SU-DHL-6 (cell line): ENCODE measurements around the gene TM2D3.

Experiments
- H2AFZ ChIP-seq: fragments of 200-600 bp; sonication (generic); 2 replicates; pipeline ENCODE4 v1.6.1; 2014; ENCODE audit warnings: low read depth, mild to moderate bottlenecking, moderate library complexity, mixed read lengths, antibody characterized with exemption, low read length; ENCODE audit not compliant: severe bottlenecking
- H3F3A ChIP-seq: fragments of 200-600 bp; shearing (Covaris generic); 2 replicates; pipeline ENCODE4 v1.6.0; 2016; ENCODE audit warnings: antibody characterized with exemption, mild to moderate bottlenecking; ENCODE audit not compliant: insufficient read depth
- H3K27ac ChIP-seq: fragments of 200-600 bp; sonication (generic); 2 replicates; pipeline ENCODE4 v1.5.1; 2016; ENCODE audit warnings: low read depth, mild to moderate bottlenecking, low read length, moderate library complexity, mixed read lengths
- H3K27me3 ChIP-seq: fragments of 200-600 bp; sonication (generic), shearing (Covaris generic); 2 replicates; pipeline ENCODE4 v1.6.0; 2014; ENCODE audit warnings: mild to moderate bottlenecking, low read length
- H3K36me3 ChIP-seq: fragments of 200-600 bp; sonication (generic); 2 replicates; pipeline ENCODE4 v1.6.1; 2014; ENCODE audit warnings: mild to moderate bottlenecking, low read length, mixed read lengths
- H3K4me2 ChIP-seq: fragments of 300-600, 200-600 bp; shearing (Covaris generic), sonication (generic); 2 replicates; pipeline ENCODE4 v1.6.0; 2014; ENCODE audit warnings: low read length, low read depth, mild to moderate bottlenecking; ENCODE audit not compliant: poor library complexity, severe bottlenecking
- H3K4me3 ChIP-seq: fragments of 200-600 bp; sonication (generic); 2 replicates; pipeline ENCODE4 v1.5.1; 2014; ENCODE audit warnings: antibody characterized with exemption, low read length, mild to moderate bottlenecking, mixed read lengths; ENCODE audit not compliant: insufficient read depth, poor library complexity, severe bottlenecking
- H3K79me2 ChIP-seq: fragments of 200-600 bp; sonication (generic); 2 replicates; pipeline ENCODE4 v1.6.1; 2014; ENCODE audit warnings: mild to moderate bottlenecking, low read length, moderate library complexity; ENCODE audit not compliant: insufficient read depth
- H3K9ac ChIP-seq: fragments of 200-600 bp; sonication (generic); 2 replicates; pipeline ENCODE4 v1.7.0; 2014; ENCODE audit warnings: mild to moderate bottlenecking, low read length
- H3K9me2 ChIP-seq: fragments of 200-600 bp; sonication (generic); replicated peaks from 2 replicates; pipeline ENCODE4 v1.6.1; 2014; ENCODE audit warnings: low read length; ENCODE audit not compliant: insufficient read depth
- H3K9me3 ChIP-seq: fragments of 200-600 bp; sonication (generic); 2 replicates; pipeline ENCODE4 v1.6.1; 2014; ENCODE audit warnings: low read length, mixed read lengths; ENCODE audit not compliant: insufficient read depth
- H4K20me1 ChIP-seq: fragments of 200-600 bp; sonication (generic); 2 replicates; pipeline ENCODE4 v1.6.1; 2014; ENCODE audit warnings: low read depth, mild to moderate bottlenecking, antibody characterized with exemption, low read length, moderate library complexity, mixed read lengths
- CTCF ChIP-seq: fragments of 200-600 bp; sonication (generic); IDR thresholded peaks from one replicate; pipeline ENCODE4 v1.5.1; 2017; ENCODE audit warnings: antibody characterized with exemption, mild to moderate bottlenecking, low read length, moderate library complexity; ENCODE audit not compliant: insufficient read depth, poor library complexity, severe bottlenecking
- EZH2phosphoT487 ChIP-seq: fragments of 200-600 bp; sonication (generic), shearing (Covaris generic); conservative IDR thresholded peaks from 2 replicates; pipeline ENCODE4 v1.6.1; 2018; ENCODE audit warnings: mild to moderate bottlenecking, antibody characterized with exemption, low read length, moderate library complexity, mixed read lengths

TM2D3 gene

GRCh38 chr15:101696829-101697228 is 44.6 kb upstream of the TM2D3 start:
- H2AFZ ChIP-seq = no peak overlapping the region
- H3K79me2 ChIP-seq = no peaks in the 10 kb centered on the region
- no peak overlapping the region for H3K27ac ChIP-seq
- H3F3A ChIP-seq = no peaks in the 10 kb centered on the region
- no peaks in the 10 kb centered on the region for H4K20me1 ChIP-seq
- H3K4me2 ChIP-seq = no peak overlapping the region
- no peaks in the 10 kb centered on the region for H3K9me2 ChIP-seq
- H3K9ac ChIP-seq = no peak overlapping the region
- no peak overlapping the region for H3K4me3 ChIP-seq
- H3K9me3 ChIP-seq = no peaks in the 10 kb centered on the region
- H3K36me3 ChIP-seq = no peaks in the 10 kb centered on the region
- TF ChIP-seq CTCF (no peak), EZH2phosphoT487 (no peak)
- H3K27me3 ChIP-seq = no peaks in the 10 kb centered on the region

GRCh38 chr15:101694261-101694660 is 42.1 kb upstream of the TM2D3 start:
- no peaks in the 10 kb centered on the region for H3K36me3 ChIP-seq
- no peak overlapping the region for H2AFZ ChIP-seq
- TF ChIP-seq EZH2phosphoT487 (no peak), CTCF (no peak)
- no peak overlapping the region for H3K9ac ChIP-seq
- H3K4me2 ChIP-seq = no peak overlapping the region
- H3K9me3 ChIP-seq = no peaks in the 10 kb centered on the region
- no peak overlapping the region for H3K27ac ChIP-seq
- H3K79me2 ChIP-seq = no peaks in the 10 kb centered on the region
- H3K9me2 ChIP-seq = no peaks in the 10 kb centered on the region
- H3F3A ChIP-seq = no peaks in the 10 kb centered on the region
- no peaks in the 10 kb centered on the region for H4K20me1 ChIP-seq
- H3K4me3 ChIP-seq = no peak overlapping the region
- no peaks in the 10 kb centered on the region for H3K27me3 ChIP-seq

GRCh38 chr15:101692801-101693598 is 40.8 kb upstream of the TM2D3 start:
- Histone ChIP-seq H3K4me2 (no peak overlapping the region), H3K79me2 (no peaks in the 10 kb centered on the region), H3F3A (no peaks in the 10 kb centered on the region), H3K9ac (no peak overlapping the region), H4K20me1 (no peaks in the 10 kb centered on the region), H3K27me3 (no peaks in the 10 kb centered on the region), H3K9me2 (no peaks in the 10 kb centered on the region), H3K27ac (no peak overlapping the region), H3K36me3 (no peaks in the 10 kb centered on the region), H2AFZ (no peak overlapping the region), H3K9me3 (no peaks in the 10 kb centered on the region), H3K4me3 (no peak overlapping the region)
- no peak for TF ChIP-seq CTCF
- no peak for TF ChIP-seq EZH2phosphoT487
